Activated naive CD4-positive, alpha-beta T cell treated with anti-CD3 and anti-CD28 coated beads, Interleukin-2, amount 50 U/mL, for 24 hours (primary cell): Measurements from ENCODE around the gene FANCC.

Experiments
- H3K27ac Mint-ChIP-seq: one replicate; pipeline ENCODE4 v1.8.0; 2021; ENCODE audit warnings: mild to moderate bottlenecking, mixed read lengths
- H3K27me3 Mint-ChIP-seq: one replicate; pipeline ENCODE4 v1.8.0; 2021; ENCODE audit warnings: mixed read lengths
- H3K36me3 Mint-ChIP-seq: one replicate; pipeline ENCODE4 v1.8.0; 2021; ENCODE audit warnings: mixed read lengths
- H3K4me1 Mint-ChIP-seq: one replicate; pipeline ENCODE4 v1.8.0; 2021; ENCODE audit warnings: mixed read lengths
- H3K4me3 Mint-ChIP-seq: one replicate; pipeline ENCODE4 v1.8.0; 2021; ENCODE audit warnings: mild to moderate bottlenecking, mixed read lengths
- H3K9me3 Mint-ChIP-seq: one replicate; pipeline ENCODE4 v1.8.0; 2021; ENCODE audit warnings: mixed read lengths

FANCC gene

DNA sequence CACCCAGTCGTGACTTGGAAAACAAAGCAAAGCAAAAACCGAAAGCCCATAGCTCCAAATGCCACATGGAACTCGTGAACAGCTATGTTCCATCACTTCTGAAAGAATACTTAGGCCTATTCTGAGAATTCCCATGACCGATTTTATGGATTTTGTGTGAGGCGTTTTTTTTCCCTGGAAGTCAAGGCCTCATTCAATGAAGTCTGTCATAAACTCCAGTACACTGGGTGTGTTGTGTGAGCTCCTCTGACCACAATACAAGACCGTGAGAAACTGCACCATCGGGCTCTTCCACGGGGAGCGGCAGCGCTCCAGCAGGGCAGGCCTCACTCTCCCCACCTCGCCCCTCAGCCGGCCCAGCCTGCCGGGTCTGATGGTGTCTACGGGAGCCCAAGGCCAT is 209.5 kb downstream of the FANCC start:
- H3K27me3 Mint-ChIP-seq, result no peaks in the 10 kb centered on the region
- no peaks in the 10 kb centered on the region for H3K4me1 Mint-ChIP-seq
- H3K4me3 Mint-ChIP-seq, result no peak overlapping the region
- H3K9me3 Mint-ChIP-seq, result no peaks in the 10 kb centered on the region
- H3K27ac Mint-ChIP-seq, result no peak overlapping the region
- peaks cover 3% of the 10 kb centered on the region for H3K36me3 Mint-ChIP-seq

DNA sequence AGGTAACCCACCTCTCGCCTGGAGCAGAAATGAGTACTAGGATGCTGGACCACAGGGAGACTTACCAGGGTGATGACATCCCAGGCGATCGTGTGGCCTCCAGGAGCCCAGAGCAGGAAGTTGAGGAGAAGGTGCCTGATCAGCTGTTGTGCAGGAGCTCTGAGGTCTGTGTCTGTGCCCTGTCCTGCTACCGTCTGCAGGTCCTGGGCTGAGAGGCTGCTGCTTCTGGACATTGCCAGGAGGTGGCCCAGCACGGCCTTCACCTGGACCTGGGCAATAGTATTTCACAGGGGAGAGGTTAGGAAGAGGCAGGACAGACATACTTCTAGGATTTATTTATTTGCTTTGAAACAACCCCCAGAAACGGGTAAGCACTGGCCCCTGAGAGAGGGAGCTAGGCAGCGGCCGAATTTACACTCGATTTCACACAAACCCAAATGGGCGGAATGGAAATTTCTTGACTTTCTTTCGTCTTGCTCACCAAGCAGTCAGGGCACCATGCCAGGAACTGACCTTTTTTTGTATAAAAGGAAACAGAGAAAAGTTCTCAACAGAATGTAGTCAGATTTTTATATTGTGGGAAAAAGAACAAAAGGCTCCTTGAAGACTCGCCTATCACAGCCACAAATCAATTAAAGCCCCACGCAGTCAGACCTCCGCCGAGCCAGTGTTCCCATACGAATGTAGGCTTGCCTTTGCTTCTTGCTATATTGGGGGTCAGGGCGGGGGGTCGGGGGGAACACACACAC is 210.3 kb downstream of the FANCC start:
- Mint-ChIP-seq H3K27ac (no peak overlapping the region), H3K27me3 (no peaks in the 10 kb centered on the region), H3K9me3 (no peaks in the 10 kb centered on the region), H3K4me3 (no peak overlapping the region), H3K4me1 (no peaks in the 10 kb centered on the region), H3K36me3 (peaks cover 3% of the 10 kb centered on the region)

DNA sequence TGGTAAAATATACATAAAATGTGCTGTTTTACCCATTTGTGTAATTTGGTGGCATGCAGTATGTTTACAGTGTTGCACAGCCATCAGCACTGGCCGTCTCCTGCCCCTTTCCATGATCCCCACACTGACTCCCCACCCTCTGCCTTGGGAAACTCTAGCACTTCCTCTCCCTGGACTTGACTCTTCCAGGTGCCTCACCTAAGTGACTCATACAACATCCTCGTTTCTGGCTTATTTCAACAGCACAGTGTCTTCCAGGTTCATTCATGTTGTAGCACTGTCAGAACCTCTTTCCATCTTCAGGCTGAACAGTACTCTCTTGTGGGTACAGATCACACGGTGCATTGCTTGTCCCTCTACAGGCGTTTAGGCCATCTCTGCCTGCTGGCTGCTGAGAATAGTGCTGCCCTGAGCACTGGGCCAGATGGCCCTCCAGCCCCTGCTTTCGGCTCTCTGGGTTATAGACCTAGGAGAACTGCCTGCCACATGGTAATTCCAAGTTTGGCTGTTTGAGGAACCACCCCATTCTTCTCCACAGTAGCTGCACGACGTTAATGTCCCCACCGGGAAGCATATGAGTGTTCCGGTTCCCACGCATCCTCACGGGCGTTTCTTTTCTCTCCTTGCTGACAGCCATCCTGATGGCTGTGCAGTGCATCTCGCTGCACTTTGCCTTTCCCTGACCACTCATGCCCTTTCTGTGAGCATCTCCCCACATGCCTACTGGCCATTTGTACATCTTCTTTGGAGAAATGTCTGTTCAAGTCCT is 211.8 kb downstream of the FANCC start:
- Mint-ChIP-seq H3K36me3 (peaks cover 3% of the 10 kb centered on the region), H3K9me3 (no peaks in the 10 kb centered on the region), H3K27ac (no peak overlapping the region), H3K4me1 (no peaks in the 10 kb centered on the region), H3K4me3 (no peak overlapping the region), H3K27me3 (no peaks in the 10 kb centered on the region)

DNA sequence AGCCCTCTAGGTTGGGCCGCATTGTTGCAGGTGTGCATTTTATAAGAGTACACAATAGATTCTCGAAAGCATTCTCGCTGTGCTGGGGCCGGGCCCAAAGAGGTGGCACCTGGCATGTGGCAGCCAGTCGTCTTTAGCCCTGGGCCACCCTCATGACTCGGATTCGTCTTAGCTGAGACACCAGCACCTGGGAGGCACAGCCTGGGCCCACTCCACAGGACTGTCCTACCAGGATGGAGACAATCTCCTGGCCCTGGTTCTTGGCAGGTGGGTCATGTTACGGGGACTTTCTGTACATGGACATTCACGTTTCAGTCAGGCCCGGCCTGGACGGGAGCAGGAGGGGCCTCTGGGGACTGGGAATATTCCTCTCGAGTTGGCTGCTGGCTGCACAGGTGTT is 212.5 kb downstream of the FANCC start:
- Mint-ChIP-seq H3K27me3 (no peaks in the 10 kb centered on the region), H3K27ac (no peak overlapping the region), H3K4me1 (no peaks in the 10 kb centered on the region), H3K4me3 (no peak overlapping the region), H3K36me3 (peaks cover 3% of the 10 kb centered on the region), H3K9me3 (no peaks in the 10 kb centered on the region)

DNA sequence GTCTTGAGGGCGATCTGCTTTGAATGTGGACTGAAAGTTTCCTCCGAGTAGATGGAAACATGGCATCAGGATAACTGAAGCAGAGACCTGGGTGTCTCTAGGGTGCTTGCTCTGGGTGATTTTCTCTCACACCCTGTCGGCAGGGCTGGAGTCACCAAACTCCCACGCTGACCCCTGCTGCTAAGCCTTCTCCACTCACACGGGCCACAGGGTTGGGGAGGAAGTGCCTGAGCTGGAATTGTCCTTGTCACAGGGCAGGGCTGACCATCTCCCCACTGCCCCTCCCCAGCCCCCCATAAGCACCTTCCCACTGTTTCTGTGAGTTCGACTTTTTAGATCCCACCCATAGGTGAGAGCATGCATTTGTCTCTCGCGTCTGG is 212.9 kb downstream of the FANCC start:
- H3K4me1 Mint-ChIP-seq, result no peaks in the 10 kb centered on the region
- H3K4me3 Mint-ChIP-seq, result no peak overlapping the region
- no peaks in the 10 kb centered on the region for H3K9me3 Mint-ChIP-seq
- H3K27me3 Mint-ChIP-seq, result no peaks in the 10 kb centered on the region
- no peak overlapping the region for H3K27ac Mint-ChIP-seq
- peaks cover 3% of the 10 kb centered on the region for H3K36me3 Mint-ChIP-seq

DNA sequence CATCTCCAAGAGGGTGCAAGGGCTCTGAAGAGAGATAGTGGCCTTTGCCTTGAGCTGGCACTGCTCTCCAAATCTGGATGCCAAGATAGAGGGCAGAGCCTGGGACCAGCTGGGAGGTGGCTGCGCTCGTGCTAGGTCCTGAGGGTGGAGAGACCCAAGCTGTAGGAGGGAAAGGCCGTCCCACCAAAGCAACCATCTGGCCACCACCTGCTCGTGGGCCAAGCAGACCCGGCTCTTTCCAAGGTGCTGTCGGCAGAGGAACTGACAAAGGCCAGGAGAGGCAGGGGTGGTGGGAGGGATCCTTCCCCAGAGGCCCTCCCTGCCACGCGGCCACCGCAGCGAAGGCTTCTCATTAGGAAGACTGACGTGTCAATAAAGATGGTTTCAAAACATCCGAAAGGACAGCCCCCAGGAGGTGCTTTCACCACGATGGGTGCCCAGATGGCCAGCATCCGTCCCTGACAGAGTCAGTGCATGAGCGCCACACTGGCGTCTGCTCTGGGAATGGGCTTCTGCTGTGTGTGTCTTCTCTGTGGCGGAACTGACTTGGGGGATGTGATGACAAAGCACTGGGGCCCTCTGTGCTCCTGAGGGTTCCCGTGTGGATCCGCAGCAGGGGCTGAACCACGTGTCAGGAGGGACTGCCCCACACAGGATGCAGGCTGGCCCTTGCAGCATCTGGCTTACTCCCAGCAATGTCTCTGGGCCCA is 213.5 kb downstream of the FANCC start:
- Mint-ChIP-seq H3K27me3 (no peaks in the 10 kb centered on the region), H3K4me1 (no peaks in the 10 kb centered on the region), H3K27ac (no peak overlapping the region), H3K9me3 (no peaks in the 10 kb centered on the region), H3K4me3 (no peak overlapping the region), H3K36me3 (peaks cover 3% of the 10 kb centered on the region)

DNA sequence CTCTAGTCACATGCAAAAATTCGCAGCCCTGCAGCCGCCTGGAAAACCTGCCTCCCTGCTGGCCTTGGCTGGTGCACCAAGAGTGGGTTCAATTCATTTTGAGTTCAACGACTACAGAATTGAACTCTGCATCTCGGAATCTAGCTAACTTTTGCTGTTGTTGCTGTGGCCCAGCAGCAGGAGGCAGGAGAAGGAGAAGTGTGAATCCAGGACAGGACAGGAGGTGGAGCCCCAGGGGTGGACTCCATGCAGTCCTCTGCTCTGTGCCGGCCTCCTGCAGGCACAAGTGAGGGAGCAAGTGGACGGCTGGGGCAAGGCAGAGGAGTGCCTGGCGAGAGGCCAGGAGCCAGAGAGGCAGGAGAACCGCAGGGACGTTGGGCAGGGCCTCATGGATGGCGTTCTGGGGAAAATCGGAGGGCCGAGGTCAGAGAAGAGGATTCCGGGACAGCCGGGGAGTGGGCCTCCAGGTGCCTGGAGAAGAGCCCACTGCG is 214.2 kb downstream of the FANCC start:
- Mint-ChIP-seq H3K27me3 (no peaks in the 10 kb centered on the region), H3K36me3 (peaks cover 3% of the 10 kb centered on the region), H3K4me3 (no peak overlapping the region), H3K4me1 (no peaks in the 10 kb centered on the region), H3K9me3 (no peaks in the 10 kb centered on the region), H3K27ac (no peak overlapping the region)

DNA sequence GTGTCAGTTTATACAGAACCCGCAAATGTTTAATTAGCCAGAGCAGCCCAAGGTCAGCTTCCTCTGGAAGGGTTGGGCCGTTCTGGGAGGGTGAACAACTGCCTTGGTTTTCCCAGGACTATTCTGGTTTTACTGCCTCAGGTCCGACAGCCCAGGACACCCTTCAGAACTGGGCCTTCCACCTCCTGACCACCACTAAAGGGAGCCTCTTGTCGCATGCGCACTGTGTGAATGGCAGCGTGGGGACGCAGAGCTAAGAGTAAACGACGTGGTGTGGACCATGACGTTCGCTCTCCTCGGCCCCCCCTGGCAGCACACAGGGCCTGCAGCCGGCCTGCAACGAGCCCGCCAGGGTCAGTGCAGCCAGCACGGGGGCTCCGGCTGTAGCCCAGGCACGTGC is 214.9 kb downstream of the FANCC start:
- no peaks in the 10 kb centered on the region for H3K4me1 Mint-ChIP-seq
- no peak overlapping the region for H3K4me3 Mint-ChIP-seq
- H3K36me3 Mint-ChIP-seq, result peaks cover 3% of the 10 kb centered on the region
- H3K27me3 Mint-ChIP-seq, result no peaks in the 10 kb centered on the region
- H3K9me3 Mint-ChIP-seq, result no peaks in the 10 kb centered on the region
- H3K27ac Mint-ChIP-seq, result no peak overlapping the region

DNA sequence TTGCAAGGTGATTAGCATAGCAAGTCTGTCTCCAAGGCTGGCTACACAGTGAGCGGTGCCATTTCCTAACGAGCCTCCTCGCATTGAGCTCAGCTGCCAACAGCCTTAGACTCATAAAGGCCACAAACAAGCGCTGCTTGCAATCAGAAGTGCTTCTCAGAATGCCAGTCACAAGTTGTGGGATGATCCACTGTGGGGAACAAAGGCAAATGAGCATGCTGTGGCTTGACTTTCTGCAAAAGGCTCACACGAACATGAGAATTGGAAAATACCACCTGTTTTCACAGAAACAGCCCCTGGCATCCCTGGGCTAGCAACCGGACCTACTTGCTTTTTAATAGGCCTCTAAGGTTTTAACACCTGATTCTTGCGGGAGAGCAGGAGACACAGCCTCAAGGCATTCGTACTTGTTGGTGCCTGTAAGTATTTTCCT is 215.5 kb downstream of the FANCC start:
- Mint-ChIP-seq H3K4me3 (no peak overlapping the region), H3K9me3 (no peaks in the 10 kb centered on the region), H3K27ac (no peak overlapping the region), H3K36me3 (peaks cover 3% of the 10 kb centered on the region), H3K4me1 (no peaks in the 10 kb centered on the region), H3K27me3 (no peaks in the 10 kb centered on the region)

DNA sequence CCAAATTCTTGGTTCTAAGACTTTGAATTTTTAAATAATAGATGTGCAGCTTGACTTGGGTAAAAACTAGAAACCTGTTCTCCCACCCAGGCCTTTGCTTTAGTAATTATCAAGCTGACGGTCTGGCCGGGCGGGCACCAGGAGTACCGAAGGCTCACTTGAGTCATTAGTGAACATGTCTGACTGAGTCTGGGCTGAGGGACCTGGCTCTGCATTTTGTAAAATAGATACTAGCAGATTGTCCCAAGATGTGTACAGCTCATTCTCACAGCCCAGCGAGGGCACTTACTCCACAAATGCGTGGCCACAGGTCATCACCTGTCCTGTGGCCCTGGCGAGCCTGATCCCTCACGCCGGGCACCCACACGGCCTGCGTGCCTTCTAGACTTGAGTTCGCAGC is 216.2 kb downstream of the FANCC start:
- Mint-ChIP-seq H3K4me1 (no peaks in the 10 kb centered on the region), H3K27ac (no peak overlapping the region), H3K4me3 (no peak overlapping the region), H3K36me3 (peaks cover 3% of the 10 kb centered on the region), H3K27me3 (no peaks in the 10 kb centered on the region), H3K9me3 (no peaks in the 10 kb centered on the region)

DNA sequence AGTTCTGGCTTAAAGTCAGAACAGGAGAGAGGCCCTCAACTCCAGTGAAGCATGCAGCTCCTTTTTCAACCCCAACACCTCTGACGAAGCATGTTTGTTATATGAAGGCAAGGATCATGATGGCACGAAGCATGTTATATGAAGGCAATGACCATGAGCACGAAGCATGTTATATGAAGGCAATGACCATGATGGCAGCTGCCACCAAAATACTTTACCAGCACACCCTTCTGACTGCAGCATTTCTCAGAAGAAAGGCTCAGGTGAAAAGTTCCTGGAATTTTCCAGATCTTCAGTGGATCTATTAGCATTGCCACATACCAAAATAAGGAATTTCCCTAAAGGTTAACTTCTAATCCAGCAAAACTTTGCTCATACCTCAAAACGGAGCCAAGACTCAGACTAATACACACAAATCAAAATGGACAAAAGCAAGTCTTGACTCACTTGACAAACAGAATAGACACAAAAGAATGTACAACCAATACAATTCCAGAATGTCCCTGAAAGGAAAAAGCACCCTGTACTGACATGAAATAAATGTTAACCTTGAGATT is 217.4 kb downstream of the FANCC start:
- H3K27me3 Mint-ChIP-seq, result no peaks in the 10 kb centered on the region
- no peak overlapping the region for H3K4me3 Mint-ChIP-seq
- no peaks in the 10 kb centered on the region for H3K4me1 Mint-ChIP-seq
- H3K36me3 Mint-ChIP-seq, result no peaks in the 10 kb centered on the region
- no peak overlapping the region for H3K27ac Mint-ChIP-seq
- H3K9me3 Mint-ChIP-seq, result no peaks in the 10 kb centered on the region

DNA sequence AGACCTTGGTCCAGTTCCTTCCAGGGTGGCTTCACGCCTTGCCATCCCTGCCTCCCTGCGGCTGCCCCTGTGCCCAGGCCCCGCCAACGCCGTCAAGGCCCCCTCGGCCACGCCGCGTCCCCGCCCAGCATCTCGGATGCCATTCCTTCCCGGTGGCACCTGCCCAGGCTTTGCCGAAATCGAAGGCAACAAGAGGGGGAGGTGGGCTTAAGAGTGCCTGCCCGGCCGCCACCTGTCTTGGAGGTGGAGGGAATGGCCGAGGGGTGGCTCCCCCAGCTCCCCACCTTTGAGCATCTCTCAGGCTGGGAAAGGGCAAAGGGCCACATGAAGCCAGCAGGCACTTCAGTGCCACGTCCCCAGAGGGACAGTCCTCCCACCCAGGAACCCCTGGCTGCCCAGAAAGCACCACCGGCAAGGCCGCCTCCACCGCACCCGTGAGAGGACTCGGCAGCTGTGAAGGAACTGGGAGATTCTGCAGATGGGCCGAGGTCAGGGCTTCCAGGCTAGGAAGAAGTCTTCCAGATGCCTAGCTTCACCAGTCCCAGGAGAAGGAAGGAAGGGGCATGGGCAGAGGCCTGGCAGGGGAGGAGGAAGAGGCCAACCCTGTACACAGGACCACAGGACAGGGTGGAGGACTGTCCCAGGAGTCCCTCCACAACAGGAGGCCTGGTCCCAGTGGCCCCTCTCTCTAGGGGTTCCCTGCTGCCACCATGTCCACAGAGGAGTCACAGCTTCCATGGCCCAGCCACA is 218.0 kb downstream of the FANCC start:
- Mint-ChIP-seq H3K27me3 (no peaks in the 10 kb centered on the region), H3K36me3 (no peaks in the 10 kb centered on the region), H3K4me1 (no peaks in the 10 kb centered on the region), H3K27ac (no peak overlapping the region), H3K9me3 (no peaks in the 10 kb centered on the region), H3K4me3 (no peak overlapping the region)

DNA sequence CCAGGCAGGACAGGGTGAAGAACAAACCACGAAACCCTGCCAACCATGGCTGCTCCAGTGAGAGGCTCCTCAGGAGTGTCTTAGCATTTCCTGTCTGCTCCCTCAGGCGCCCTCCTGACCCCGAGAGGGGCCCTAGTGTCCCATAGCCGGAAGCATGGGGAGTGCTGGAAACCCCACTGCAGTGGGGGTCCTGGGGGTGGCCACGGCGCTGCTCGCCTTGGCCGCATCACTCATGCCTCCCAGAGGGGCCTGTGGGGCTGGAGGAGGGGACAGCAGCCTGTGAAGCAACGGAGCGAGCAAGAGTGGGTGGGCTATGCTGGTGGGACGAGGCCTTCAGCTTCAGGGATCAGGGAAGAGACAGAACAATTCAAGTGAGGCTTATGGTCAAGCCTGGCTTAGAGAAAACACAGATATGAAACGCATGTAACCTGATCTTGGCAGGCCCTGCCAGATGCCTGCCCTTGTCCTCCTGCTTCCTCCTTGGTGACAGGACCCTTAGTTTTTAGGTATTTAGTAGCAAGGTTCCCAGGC is 219.1 kb downstream of the FANCC start:
- Mint-ChIP-seq H3K27me3 (no peaks in the 10 kb centered on the region), H3K9me3 (no peaks in the 10 kb centered on the region), H3K36me3 (no peaks in the 10 kb centered on the region), H3K4me1 (peaks cover 7% of the 10 kb centered on the region), H3K4me3 (no peak overlapping the region), H3K27ac (no peak overlapping the region)

DNA sequence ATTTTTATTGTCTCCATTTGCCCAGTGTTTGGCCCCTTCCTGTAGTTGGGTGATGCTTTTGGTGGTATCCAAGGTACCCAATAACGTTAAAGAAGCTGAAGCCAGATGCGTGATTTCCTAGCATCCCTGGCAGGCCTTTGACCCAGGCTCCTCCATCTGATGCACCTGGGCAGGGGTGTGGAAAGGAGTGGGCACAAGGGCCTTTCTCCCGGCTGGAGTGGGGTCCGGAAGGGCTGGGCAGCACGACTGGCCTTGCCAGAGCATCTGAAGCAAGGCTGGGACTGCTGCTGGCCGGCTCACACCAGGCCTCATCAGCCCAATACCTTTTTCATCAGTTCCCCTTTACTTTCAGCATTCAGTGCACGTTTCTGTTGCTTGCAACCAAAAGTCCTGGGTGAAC is 220.2 kb downstream of the FANCC start:
- Mint-ChIP-seq H3K27ac (no peak overlapping the region), H3K4me3 (no peak overlapping the region), H3K4me1 (peaks cover 19% of the 10 kb centered on the region), H3K27me3 (no peaks in the 10 kb centered on the region), H3K9me3 (no peaks in the 10 kb centered on the region), H3K36me3 (no peaks in the 10 kb centered on the region)

DNA sequence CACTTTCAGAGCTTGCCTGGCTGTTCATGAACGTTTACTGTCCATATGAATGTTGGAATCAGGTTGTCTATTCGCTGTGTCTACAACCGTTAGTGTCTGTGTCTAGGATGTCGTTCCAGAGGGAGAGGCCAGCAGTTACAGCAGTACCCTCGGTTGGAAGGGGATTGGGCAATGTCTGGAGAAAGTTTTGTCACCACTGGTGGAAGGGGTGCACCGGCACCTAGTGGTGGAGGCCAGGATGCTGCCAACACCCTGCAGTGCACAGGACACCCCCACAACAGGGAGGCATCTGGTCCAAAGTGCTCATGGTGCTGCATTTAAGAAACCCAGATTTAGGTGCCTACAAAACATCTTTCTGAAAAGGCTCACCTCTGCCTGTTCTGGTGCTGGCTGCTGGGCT is 220.7 kb downstream of the FANCC start:
- H3K36me3 Mint-ChIP-seq, result no peaks in the 10 kb centered on the region

More for the DNA sequence above, 220.7 kb downstream of the FANCC start:
- no peaks in the 10 kb centered on the region for H3K27me3 Mint-ChIP-seq
- H3K27ac Mint-ChIP-seq, result no peak overlapping the region
- no peak overlapping the region for H3K4me3 Mint-ChIP-seq
- peaks cover 21% of the 10 kb centered on the region for H3K4me1 Mint-ChIP-seq
- no peaks in the 10 kb centered on the region for H3K9me3 Mint-ChIP-seq
